Ishikawa (cell line): ENCODE data around the gene CFAP90.

ENCODE experiments used
- CEBPB ChIP-seq: IDR thresholded peaks from 2 replicates; pipeline ENCODE4 v1.6.1; 2012
- CREB1 ChIP-seq: IDR thresholded peaks from 2 replicates; pipeline ENCODE4 v1.6.1; 2012; ENCODE audit warnings: low read depth
- EGR1 ChIP-seq: IDR thresholded peaks from 2 replicates; pipeline ENCODE4 v1.6.1; 2012
- EP300 ChIP-seq: IDR thresholded peaks from 2 replicates; pipeline ENCODE4 v1.6.1; 2012; ENCODE audit warnings: borderline replicate concordance
- FOXM1 ChIP-seq: IDR thresholded peaks from 2 replicates; pipeline ENCODE4 v1.6.1; 2012; ENCODE audit warnings: low read depth, borderline replicate concordance
- MAX ChIP-seq: IDR thresholded peaks from 2 replicates; pipeline ENCODE4 v1.6.1; 2012
- NFIC ChIP-seq: IDR thresholded peaks from 2 replicates; pipeline ENCODE4 v1.6.1; 2012
- RAD21 ChIP-seq: IDR thresholded peaks from 2 replicates; pipeline ENCODE4 v1.6.1; 2012; ENCODE audit warnings: low read depth
- REST ChIP-seq: IDR thresholded peaks from 2 replicates; pipeline ENCODE4 v1.6.1; 2012; ENCODE audit warnings: low read depth, mild to moderate bottlenecking
- TAF1 ChIP-seq: IDR thresholded peaks from 2 replicates; pipeline ENCODE4 v1.6.1; 2012; ENCODE audit warnings: low read depth, mild to moderate bottlenecking
- TCF12 ChIP-seq: IDR thresholded peaks from 2 replicates; pipeline ENCODE4 v1.6.1; 2012; ENCODE audit warnings: low read depth
- TEAD4 ChIP-seq: IDR thresholded peaks from 2 replicates; pipeline ENCODE4 v1.6.1; 2012
- USF1 ChIP-seq: IDR thresholded peaks from 2 replicates; pipeline ENCODE4 v1.6.1; 2012
- YY1 ChIP-seq: IDR thresholded peaks from 2 replicates; pipeline ENCODE4 v1.6.1; 2012; ENCODE audit warnings: low read depth
- ZBTB7A ChIP-seq: IDR thresholded peaks from 2 replicates; pipeline ENCODE4 v1.6.1; 2012; ENCODE audit warnings: low read depth

Gene CFAP90

GRCh38 chr5:7850395-7851239 is at the start of gene CFAP90:
Gene CFAP90, minus strand, starts transcription at chr5:7851133. Its CDS starts 112 bp downstream, at chr5:7851021.
- TF ChIP-seq YY1 (no peak), NFIC (no peak), CREB1 (no peak), EGR1 (no peak), TAF1 (no peak), RAD21 (no peak), FOXM1 (no peak), USF1 (no peak), EP300 (no peak), CEBPB (no peak), ZBTB7A (no peak), TCF12 (no peak), MAX (no peak)

GRCh38 chr5:7897014-7897600 is 46.2 kb upstream of the CFAP90 start:
- TF ChIP-seq REST (no peak), MAX (no peak), ZBTB7A (no peak), TEAD4 (no peak), YY1 (peak; percentile 69; the same call in 1 of the 2 replicates), CREB1 (no peak)

- TF ChIP-seq CEBPB: no peak
- TF ChIP-seq TEAD4: no peak
- TF ChIP-seq TCF12: no peak
- TF ChIP-seq TAF1: no peak
- TF ChIP-seq USF1: no peak
- TF ChIP-seq YY1: no peak
- TF ChIP-seq MAX: no peak
- TF ChIP-seq RAD21: no peak
- TF ChIP-seq EP300: no peak
- no peak for TF ChIP-seq EGR1
- TF ChIP-seq REST: no peak
- no peak for TF ChIP-seq CREB1
- TF ChIP-seq FOXM1: no peak
- TF ChIP-seq ZBTB7A: no peak
Observed at GRCh38 chr5:7894860-7895259, 43.9 kb upstream of the CFAP90 start.

- TF ChIP-seq REST (no peak), RAD21 (no peak), FOXM1 (no peak), USF1 (no peak), TAF1 (no peak), TCF12 (no peak), EP300 (no peak), CREB1 (no peak), TEAD4 (no peak), ZBTB7A (no peak), CEBPB (no peak), YY1 (no peak), MAX (no peak), NFIC (no peak), EGR1 (no peak)
Observed at GRCh38 chr5:7894439-7894838, 43.5 kb upstream of the CFAP90 start.
